NCI-H345 treated with DMSO at 0.1 percent for 48 hours (cell line): ENCODE results near the gene ECSIT.
"Not testable (repeated sequence)": the region's sequence is repeated elsewhere in the genome, so short reads cannot be mapped to it uniquely, and the experiment has no call there.

Experiments used
- DNase-seq: peaks from one replicate; lab custom pipeline; 2025; ENCODE audit not compliant: unreplicated experiment; lab: John Stamatoyannopoulos, UW

The ECSIT gene

DNA sequence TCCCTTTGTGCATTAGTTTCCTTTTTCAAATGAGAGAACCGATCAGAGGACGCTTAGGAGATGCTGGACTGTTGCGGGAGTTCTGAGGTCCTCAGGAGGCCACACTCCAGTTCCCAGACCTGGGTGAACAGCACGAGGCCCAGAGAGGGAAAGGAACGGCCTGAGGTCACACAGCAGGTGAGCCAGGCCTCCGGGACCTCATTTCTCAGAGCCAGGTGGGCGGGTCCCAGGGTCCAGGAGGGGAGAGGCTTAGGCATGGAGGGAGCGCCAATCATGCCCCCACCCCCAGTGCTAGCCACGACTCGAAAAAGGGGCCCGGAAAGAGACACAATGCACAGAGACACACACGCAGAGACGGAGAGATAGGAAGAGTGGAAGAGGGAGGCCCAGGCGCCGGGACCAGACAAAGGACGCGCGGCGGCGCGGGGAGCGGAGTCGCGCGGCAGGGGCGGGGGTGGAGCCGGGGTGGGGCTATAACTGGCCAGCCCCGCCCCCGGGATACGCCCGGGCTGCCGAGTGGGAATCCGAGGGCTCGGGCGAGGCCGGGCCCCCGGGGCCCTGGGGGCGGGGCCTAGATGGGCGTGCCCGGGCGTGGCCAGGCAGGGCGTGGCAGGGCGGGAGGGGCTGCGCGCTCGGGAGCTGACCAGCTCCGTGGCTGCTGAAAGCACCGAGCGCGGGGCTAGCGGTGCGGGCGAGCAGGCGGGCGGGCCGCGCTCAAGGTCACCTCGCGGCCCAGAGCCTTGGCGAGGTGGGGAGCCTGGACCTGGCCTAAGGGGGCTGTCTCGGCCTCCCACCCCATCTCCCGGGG is 49.6 kb downstream of the ECSIT start:
- DNase-seq, result no peak

DNA sequence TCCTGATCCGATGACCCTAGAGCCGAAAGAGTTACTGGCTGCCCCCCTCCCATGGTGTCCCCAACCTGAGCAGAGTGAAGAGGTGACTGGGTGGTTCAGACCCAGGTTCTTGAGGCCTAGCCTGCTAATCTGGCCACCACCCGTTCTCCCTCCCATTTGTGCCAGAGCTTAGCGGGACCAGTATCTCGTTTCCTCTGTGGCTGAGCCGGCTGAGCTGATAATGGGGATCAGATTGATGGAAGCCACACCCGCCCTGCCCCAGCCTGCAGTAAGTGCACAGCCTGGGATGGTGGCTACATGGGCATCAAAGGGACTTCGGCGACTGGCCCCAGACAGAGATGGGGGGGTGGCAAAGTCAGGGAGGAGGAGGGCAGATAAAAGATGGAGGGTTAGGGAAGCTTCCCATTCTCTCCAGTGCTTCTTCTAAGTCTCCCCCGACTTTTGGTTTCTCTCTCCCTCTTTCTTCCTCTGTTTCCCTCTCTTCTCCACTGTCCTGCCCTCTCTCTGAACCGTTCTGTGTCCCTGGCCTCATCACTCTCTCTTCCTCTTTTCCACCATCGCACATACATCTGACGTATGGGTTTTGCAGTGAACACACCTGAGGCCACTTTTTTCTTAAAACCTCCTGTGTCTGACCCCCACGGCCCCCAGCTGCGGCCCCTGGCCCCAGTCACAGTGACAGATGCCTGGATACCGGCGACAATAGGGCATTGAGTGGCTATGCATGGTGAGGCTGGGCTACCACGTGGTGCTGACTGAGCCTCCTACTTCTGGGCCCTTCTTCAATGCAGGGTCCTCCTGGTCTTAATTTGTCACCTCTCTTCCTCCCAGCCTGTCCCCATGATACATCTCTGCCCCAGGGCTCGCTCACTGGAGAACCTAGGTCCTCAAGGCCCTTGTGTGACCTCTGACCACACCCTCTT is 50.5 kb downstream of the ECSIT start:
- DNase-seq, result no peak

DNA sequence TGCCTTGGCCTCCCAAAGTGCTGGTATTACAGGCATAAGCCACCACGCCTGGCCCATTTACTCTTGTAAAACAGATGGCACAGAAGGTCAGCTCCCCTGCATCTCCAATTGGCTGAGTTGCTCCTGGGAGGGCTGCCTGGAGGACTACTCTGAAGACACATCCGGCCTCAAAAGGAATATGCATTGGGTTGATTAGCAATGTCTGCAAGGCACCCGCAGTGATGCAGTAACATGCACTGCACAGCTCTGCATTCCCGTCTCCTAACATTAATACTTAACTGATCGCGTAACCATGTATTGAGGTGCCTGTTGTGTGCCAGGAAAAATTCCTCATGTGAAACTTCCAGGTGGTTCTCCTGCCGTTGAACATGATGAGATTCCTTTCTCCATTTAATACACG is 53.1 kb downstream of the ECSIT start:
- no peak for DNase-seq

- DNase-seq, result not testable (repeated sequence)
These were observed 53.6 kb downstream of the ECSIT start for GRCh38 chr19:11475343-11475742.

DNA sequence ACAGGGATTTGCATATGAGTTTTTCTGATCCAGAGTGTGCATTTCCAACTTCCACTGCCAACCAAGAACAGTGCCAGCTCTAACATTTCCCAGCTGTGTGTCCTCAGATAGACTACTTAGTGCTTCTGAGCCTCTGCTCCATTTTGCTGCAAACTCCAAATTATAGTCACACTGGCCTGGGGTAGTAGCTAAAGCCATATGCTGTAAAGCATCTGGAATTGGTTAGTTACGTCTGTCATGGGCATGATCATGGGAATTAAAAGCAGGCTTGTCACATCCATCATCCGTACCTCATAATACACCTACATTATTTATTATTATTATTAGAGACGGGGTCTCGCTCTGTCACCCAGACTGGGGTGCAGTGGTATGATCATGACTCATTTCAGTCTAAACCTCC is 55.2 kb downstream of the ECSIT start:
- no peak for DNase-seq

DNA sequence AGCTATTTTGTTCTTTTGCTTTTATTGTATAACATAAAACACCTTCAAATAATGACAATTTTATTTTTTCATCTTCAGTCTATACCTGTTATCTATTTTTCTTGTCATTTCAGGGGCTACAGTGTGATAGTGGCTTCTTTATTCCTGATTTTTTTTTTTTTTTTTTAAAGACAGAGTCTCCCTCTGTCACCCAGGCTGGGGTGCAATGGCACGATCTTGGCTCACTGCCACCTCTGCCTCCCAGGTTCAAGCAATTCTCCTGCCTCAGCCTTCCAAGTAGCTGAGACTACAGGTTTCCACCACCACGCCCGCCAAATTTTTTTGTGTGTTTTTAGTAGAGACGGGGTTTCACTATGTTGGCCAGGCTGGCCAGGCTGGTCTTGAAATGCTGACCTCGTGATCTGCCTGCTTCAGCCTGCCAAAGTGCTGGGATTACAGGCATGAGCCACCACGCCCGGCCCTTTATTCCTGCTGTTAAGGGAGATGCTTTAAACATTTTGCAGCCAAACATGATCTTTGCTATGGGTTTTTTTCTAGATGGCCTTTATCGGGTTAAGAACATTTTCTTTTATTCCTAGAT is 60.6 kb downstream of the ECSIT start:
- not testable (repeated sequence) for DNase-seq

- DNase-seq, result no peak
These were observed 63.3 kb downstream of the ECSIT start for GRCh38 chr19:11465600-11465999.

- DNase-seq, result no peak
These were observed 64.3 kb downstream of the ECSIT start for GRCh38 chr19:11464333-11465265.

DNA sequence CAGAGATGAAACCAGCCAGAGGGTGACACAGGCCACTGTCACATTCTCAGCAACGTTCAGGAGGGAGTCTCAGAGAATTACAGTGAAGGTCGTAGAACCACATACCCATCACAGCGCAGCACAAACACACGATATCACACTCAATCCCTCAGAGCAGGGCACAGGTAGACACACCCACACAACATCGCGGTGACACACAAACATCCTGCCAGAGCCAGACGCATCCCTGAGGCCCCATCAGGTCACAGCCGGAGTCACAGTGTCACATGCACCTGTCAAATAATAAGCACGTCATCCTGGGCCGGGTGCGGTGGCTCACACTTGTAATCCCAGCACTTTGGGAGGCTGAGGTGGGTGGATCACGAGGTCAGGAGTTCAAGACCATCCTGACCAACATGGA is 65.5 kb downstream of the ECSIT start:
- DNase-seq, result no peak

DNA sequence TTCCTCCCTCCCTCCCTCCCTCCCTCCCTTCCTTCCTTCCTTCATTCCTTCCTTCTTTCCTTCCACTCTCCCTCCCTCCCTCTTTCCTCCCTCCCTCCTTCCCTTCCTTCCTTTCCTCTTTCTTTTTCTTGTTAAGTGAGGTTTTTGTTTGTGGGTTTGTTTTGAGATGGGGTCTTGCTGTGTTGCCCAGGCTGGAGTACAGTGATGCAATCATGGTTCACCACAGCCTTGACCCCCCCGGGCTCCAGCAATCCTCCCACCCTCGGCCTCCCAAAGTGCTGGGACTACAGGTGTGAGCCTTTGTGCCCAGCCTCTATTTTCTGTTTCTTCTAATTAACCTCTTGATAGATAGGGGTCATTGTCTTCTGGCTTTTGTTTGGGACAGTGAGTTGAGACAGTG is 67.5 kb downstream of the ECSIT start:
- no peak for DNase-seq

DNA sequence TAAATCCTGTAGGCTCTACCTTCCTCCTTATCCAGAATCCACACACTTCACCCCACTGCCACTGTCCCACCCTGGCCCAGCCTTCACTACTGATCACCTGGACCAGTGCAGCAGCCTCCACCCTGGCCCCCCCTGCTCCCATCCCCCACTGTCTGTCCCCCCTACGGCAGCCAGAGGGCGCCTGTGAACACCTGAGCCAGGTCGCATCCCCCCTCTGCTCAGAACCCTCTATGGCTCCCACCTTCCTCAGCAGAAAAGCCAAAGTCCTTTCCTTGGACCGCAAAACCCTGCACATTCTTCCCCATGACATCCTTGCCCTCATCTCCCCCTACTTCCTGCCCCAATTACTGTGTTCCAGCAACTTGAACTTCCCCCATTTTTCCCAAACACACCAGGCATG is 68.7 kb downstream of the ECSIT start:
- DNase-seq, result no peak

- DNase-seq, result not testable (repeated sequence)
These were observed 70.0 kb downstream of the ECSIT start for GRCh38 chr19:11458912-11459311.

- no peak for DNase-seq
These were observed 70.6 kb downstream of the ECSIT start for GRCh38 chr19:11458236-11458900.

DNA sequence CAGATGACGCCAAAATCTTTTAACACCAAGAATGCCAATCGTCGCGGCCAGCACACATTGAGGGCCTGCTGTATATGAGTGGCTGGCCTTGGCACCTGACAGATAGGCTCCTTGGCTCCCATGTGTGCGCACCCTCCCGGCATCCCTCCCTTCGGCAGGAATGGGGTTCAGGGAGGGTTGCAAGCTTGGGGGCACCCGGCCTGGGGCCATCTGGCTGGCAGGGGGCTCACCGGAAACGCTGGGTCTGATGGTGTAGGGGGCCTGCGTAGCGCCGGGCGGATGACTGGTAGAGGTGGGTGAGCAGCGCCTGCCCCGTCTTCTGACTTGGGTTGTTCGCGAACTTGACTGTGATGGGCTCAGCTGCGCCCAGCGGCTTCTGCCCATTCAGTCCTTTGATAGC is 71.1 kb downstream of the ECSIT start:
- DNase-seq, result no peak

DNA sequence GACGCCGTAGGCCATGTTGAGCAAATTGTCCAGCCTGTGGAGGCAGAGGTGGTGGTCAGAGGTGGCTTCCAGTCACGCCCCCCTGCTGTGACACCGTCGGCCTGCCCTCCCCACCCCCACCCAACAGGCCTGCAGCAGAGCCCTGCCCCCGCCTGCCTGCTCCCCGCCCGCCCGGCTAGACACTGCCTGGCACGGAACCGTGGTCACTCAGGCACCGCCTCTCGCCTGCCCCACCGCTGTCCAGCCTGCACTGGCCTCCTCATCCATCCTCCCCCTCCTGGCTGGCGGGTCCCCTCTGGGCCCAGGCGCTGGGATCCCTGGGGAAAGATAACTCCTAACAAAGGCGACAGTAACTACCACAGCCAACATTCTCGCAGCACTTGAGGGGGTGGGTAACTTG is 71.8 kb downstream of the ECSIT start:
- no peak for DNase-seq

DNA sequence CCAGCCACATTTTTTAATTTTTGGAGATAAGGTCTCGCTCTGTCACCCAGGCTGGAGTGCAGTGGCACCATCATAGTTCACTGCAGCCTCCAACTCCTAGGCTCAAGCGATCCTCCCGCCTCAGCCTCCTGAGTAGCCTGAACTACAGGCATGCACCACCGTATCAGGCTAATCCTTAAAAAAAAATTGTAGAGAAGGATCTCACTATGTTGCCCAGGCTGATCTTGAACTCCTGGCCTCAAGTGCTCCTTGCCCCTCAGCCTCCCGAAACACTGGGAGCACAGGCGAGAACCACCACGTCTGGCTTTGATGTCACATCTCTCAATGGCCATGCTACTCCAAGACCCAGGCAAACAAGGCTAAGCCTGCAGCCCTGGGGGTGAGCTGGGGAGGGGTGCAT is 72.3 kb downstream of the ECSIT start:
- no peak for DNase-seq
